ENCODE data around the gene RBM10.

The RBM10 gene

GRCh38 chrX:47146121-47146935, 1.3 kb downstream of the RBM10 start:
- no peak for TF ChIP-seq GATA3 (IDR thresholded peaks at IDR 0.05; ENCODE audit: low read depth, low read length)
- TF ChIP-seq GATA2 (IDR thresholded peaks at IDR 0.05; ENCODE audit: low read depth, low read length): no peak

GRCh38 chrX:47146936-47147859, 2.2 kb downstream of the RBM10 start:
- TF ChIP-seq GATA2 (IDR thresholded peaks at IDR 0.05; ENCODE audit: low read depth, low read length) (no peak), GATA3 (IDR thresholded peaks at IDR 0.05; ENCODE audit: low read depth, low read length) (no peak)

GRCh38 chrX:47148946-47149345, 3.9 kb downstream of the RBM10 start:
- TF ChIP-seq GATA2 (IDR thresholded peaks at IDR 0.05; ENCODE audit: low read depth, low read length) (no peak), GATA3 (IDR thresholded peaks at IDR 0.05; ENCODE audit: low read depth, low read length) (no peak)

- TF ChIP-seq GATA3 (IDR thresholded peaks at IDR 0.05; ENCODE audit: low read depth, low read length) (no peak), GATA2 (IDR thresholded peaks at IDR 0.05; ENCODE audit: low read depth, low read length) (no peak)
These were observed 6.4 kb downstream of the RBM10 start for GRCh38 chrX:47151435-47151834.

- no peak for TF ChIP-seq GATA2 (IDR thresholded peaks at IDR 0.05; ENCODE audit: low read depth, low read length)
- no peak for TF ChIP-seq GATA3 (IDR thresholded peaks at IDR 0.05; ENCODE audit: low read depth, low read length)
These were observed 11.8 kb downstream of the RBM10 start for GRCh38 chrX:47156611-47157520.

- TF ChIP-seq GATA3 (IDR thresholded peaks at IDR 0.05; ENCODE audit: low read depth, low read length) (no peak), GATA2 (IDR thresholded peaks at IDR 0.05; ENCODE audit: low read depth, low read length) (no peak)
These were observed 13.1 kb downstream of the RBM10 start for GRCh38 chrX:47158131-47158530.

GRCh38 chrX:47158781-47159180, 13.8 kb downstream of the RBM10 start:
- no peak for TF ChIP-seq GATA3 (IDR thresholded peaks at IDR 0.05; ENCODE audit: low read depth, low read length)
- no peak for TF ChIP-seq GATA2 (IDR thresholded peaks at IDR 0.05; ENCODE audit: low read depth, low read length)

GRCh38 chrX:47160781-47161180, 15.8 kb downstream of the RBM10 start:
- TF ChIP-seq GATA3 (IDR thresholded peaks at IDR 0.05; ENCODE audit: low read depth, low read length): no peak
- no peak for TF ChIP-seq GATA2 (IDR thresholded peaks at IDR 0.05; ENCODE audit: low read depth, low read length)

- TF ChIP-seq GATA3 (IDR thresholded peaks at IDR 0.05; ENCODE audit: low read depth, low read length) (no peak), GATA2 (IDR thresholded peaks at IDR 0.05; ENCODE audit: low read depth, low read length) (no peak)
These were observed 18.0 kb downstream of the RBM10 start for GRCh38 chrX:47162927-47163583.

- TF ChIP-seq GATA3 (IDR thresholded peaks at IDR 0.05; ENCODE audit: low read depth, low read length) (no peak), GATA2 (IDR thresholded peaks at IDR 0.05; ENCODE audit: low read depth, low read length) (no peak)
These were observed 19.4 kb downstream of the RBM10 start for GRCh38 chrX:47164420-47164819.

GRCh38 chrX:47166126-47166525, 21.1 kb downstream of the RBM10 start:
- no peak for TF ChIP-seq GATA3 (IDR thresholded peaks at IDR 0.05; ENCODE audit: low read depth, low read length)
- TF ChIP-seq GATA2 (IDR thresholded peaks at IDR 0.05; ENCODE audit: low read depth, low read length): no peak

- no peak for TF ChIP-seq GATA3 (IDR thresholded peaks at IDR 0.05; ENCODE audit: low read depth, low read length)
- TF ChIP-seq GATA2 (IDR thresholded peaks at IDR 0.05; ENCODE audit: low read depth, low read length): no peak
These were observed 23.6 kb downstream of the RBM10 start for GRCh38 chrX:47168495-47169073.

GRCh38 chrX:47169273-47169672, 24.3 kb downstream of the RBM10 start:
- TF ChIP-seq GATA2 (IDR thresholded peaks at IDR 0.05; ENCODE audit: low read depth, low read length): no peak
- TF ChIP-seq GATA3 (IDR thresholded peaks at IDR 0.05; ENCODE audit: low read depth, low read length): no peak

All from SH-SY5Y (cell line).